ENCODE results near the gene SEC24B.

The SEC24B gene

GRCh38 chr4:109589119-109589518 lies 155.5 kb downstream of the SEC24B start:
- DNase-seq: no peak

DNA sequence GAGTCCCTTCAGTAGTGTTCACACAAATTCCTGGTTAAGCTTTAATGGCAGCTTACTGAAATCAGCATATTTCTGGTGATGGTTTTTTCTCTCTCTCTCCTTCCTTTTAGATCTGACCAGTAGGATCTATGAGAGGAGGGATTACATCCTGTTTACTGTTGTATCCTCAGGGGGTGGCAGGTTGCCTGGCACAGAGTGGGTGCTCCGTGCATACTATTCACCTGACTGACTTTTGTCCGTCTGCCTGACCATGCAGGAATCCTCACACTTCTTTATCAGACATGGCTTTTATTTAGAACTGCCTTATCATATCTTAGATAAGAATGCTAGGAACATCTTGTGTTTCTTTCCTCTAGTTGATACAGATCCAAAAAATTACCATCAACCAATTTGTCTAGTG lies 156.0 kb downstream of the SEC24B start:
- no peak for DNase-seq
